ENCODE data around the gene FKBP11.
"Not testable (repeated sequence)": the region's sequence is repeated elsewhere in the genome, so short reads cannot be mapped to it uniquely, and the experiment has no call there.

FKBP11 gene

GRCh38 chr12:48890657-48891418, 34.5 kb downstream of the FKBP11 start:
- no peak overlapping the region for H3K4me3 Mint-ChIP-seq
- peaks cover 5% of the 10 kb centered on the region for H3K4me1 Mint-ChIP-seq
- peaks cover 28% of the 10 kb centered on the region for H3K27me3 Mint-ChIP-seq
- peak; percentile 63 to 64 for DNase-seq (ENCODE audit: low spot score in 2 of 2)
- H3K36me3 Mint-ChIP-seq (ENCODE audit: insufficient read depth): no peaks in the 10 kb centered on the region
- peak; percentile 94 for ATAC-seq (replicated peaks; ENCODE audit: extremely low read depth, poor library complexity, severe bottlenecking)
- H3K9me3 Mint-ChIP-seq: no peaks in the 10 kb centered on the region
- peak overlapping the region; percentile 7 for H3K27ac Mint-ChIP-seq (ENCODE audit: low read depth)

- no peaks in the 10 kb centered on the region for H3K36me3 Mint-ChIP-seq (ENCODE audit: insufficient read depth)
- peaks cover 24% of the 10 kb centered on the region for H3K27me3 Mint-ChIP-seq
Observed at GRCh38 chr12:48889679-48890078, 35.6 kb downstream of the FKBP11 start.

GRCh38 chr12:48883305-48884161, 41.8 kb downstream of the FKBP11 start:
- Mint-ChIP-seq H3K4me3 (no peak overlapping the region), H3K9me3 (no peaks in the 10 kb centered on the region), H3K27ac (ENCODE audit: low read depth) (no peak overlapping the region), H3K36me3 (ENCODE audit: insufficient read depth) (no peaks in the 10 kb centered on the region), H3K4me1 (no peaks in the 10 kb centered on the region), H3K27me3 (peaks cover 44% of the 10 kb centered on the region)
- DNase-seq (ENCODE audit: low spot score in 2 of 2): no peak
- ATAC-seq (replicated peaks; ENCODE audit: extremely low read depth, poor library complexity, severe bottlenecking): no peak

More at GRCh38 chr12:48889679-48890078, 35.6 kb downstream of the FKBP11 start:
- H3K9me3 Mint-ChIP-seq: no peaks in the 10 kb centered on the region
- peaks cover 5% of the 10 kb centered on the region for H3K4me1 Mint-ChIP-seq
- no peak overlapping the region for H3K4me3 Mint-ChIP-seq
- ATAC-seq (replicated peaks; ENCODE audit: extremely low read depth, poor library complexity, severe bottlenecking): no peak
- DNase-seq (ENCODE audit: low spot score in 2 of 2): no peak
- no peak overlapping the region for H3K27ac Mint-ChIP-seq (ENCODE audit: low read depth)

- Mint-ChIP-seq H3K36me3 (ENCODE audit: insufficient read depth) (no peaks in the 10 kb centered on the region), H3K4me1 (no peaks in the 10 kb centered on the region), H3K9me3 (no peaks in the 10 kb centered on the region), H3K27me3 (peaks cover 44% of the 10 kb centered on the region), H3K4me3 (no peak overlapping the region), H3K27ac (ENCODE audit: low read depth) (no peak overlapping the region)
- ATAC-seq (replicated peaks; ENCODE audit: extremely low read depth, poor library complexity, severe bottlenecking): no peak
- DNase-seq (ENCODE audit: low spot score in 2 of 2): no peak
Observed at GRCh38 chr12:48882972-48883304, 42.4 kb downstream of the FKBP11 start.

- Mint-ChIP-seq H3K9me3 (no peaks in the 10 kb centered on the region), H3K4me3 (no peak overlapping the region), H3K36me3 (ENCODE audit: insufficient read depth) (no peaks in the 10 kb centered on the region), H3K4me1 (no peaks in the 10 kb centered on the region), H3K27me3 (peaks cover 44% of the 10 kb centered on the region), H3K27ac (ENCODE audit: low read depth) (no peak overlapping the region)
- ATAC-seq (replicated peaks; ENCODE audit: extremely low read depth, poor library complexity, severe bottlenecking) (no peak), DNase-seq (ENCODE audit: low spot score in 2 of 2) (no peak)
Observed at GRCh38 chr12:48882315-48882687, 43.0 kb downstream of the FKBP11 start.

- no peaks in the 10 kb centered on the region for H3K9me3 Mint-ChIP-seq
- H3K4me1 Mint-ChIP-seq: no peaks in the 10 kb centered on the region
- DNase-seq (ENCODE audit: low spot score in 2 of 2) (no peak), ATAC-seq (replicated peaks; ENCODE audit: extremely low read depth, poor library complexity, severe bottlenecking) (no peak)
- H3K27me3 Mint-ChIP-seq: peaks cover 44% of the 10 kb centered on the region
- no peaks in the 10 kb centered on the region for H3K36me3 Mint-ChIP-seq (ENCODE audit: insufficient read depth)
- H3K4me3 Mint-ChIP-seq: no peak overlapping the region
- H3K27ac Mint-ChIP-seq (ENCODE audit: low read depth): no peak overlapping the region
Observed at GRCh38 chr12:48881686-48882314, 43.5 kb downstream of the FKBP11 start.

- Mint-ChIP-seq H3K36me3 (ENCODE audit: insufficient read depth) (no peaks in the 10 kb centered on the region), H3K27me3 (peaks cover 44% of the 10 kb centered on the region), H3K4me3 (no peak overlapping the region), H3K9me3 (no peaks in the 10 kb centered on the region), H3K27ac (ENCODE audit: low read depth) (no peak overlapping the region), H3K4me1 (no peaks in the 10 kb centered on the region)
- ATAC-seq (replicated peaks; ENCODE audit: extremely low read depth, poor library complexity, severe bottlenecking): no peak
- no peak for DNase-seq (ENCODE audit: low spot score in 2 of 2)
Observed at GRCh38 chr12:48880647-48881046, 44.6 kb downstream of the FKBP11 start.

GRCh38 chr12:48878548-48878947, 46.7 kb downstream of the FKBP11 start:
- Mint-ChIP-seq H3K4me3 (no peak overlapping the region), H3K27me3 (peaks cover 43% of the 10 kb centered on the region), H3K9me3 (no peaks in the 10 kb centered on the region), H3K36me3 (ENCODE audit: insufficient read depth) (no peaks in the 10 kb centered on the region), H3K27ac (ENCODE audit: low read depth) (no peak overlapping the region), H3K4me1 (no peaks in the 10 kb centered on the region)
- DNase-seq (ENCODE audit: low spot score in 2 of 2) (no peak), ATAC-seq (replicated peaks; ENCODE audit: extremely low read depth, poor library complexity, severe bottlenecking) (no peak)

GRCh38 chr12:48875944-48876515, 49.3 kb downstream of the FKBP11 start:
- DNase-seq (ENCODE audit: low spot score in 2 of 2) (no peak), ATAC-seq (replicated peaks; ENCODE audit: extremely low read depth, poor library complexity, severe bottlenecking) (no peak)
- Mint-ChIP-seq H3K4me3 (no peak overlapping the region), H3K9me3 (no peaks in the 10 kb centered on the region), H3K27me3 (peaks cover 17% of the 10 kb centered on the region), H3K27ac (ENCODE audit: low read depth) (no peak overlapping the region), H3K4me1 (no peaks in the 10 kb centered on the region), H3K36me3 (ENCODE audit: insufficient read depth) (no peaks in the 10 kb centered on the region)

- H3K4me1 Mint-ChIP-seq; H3K9me3 Mint-ChIP-seq; DNase-seq (ENCODE audit: low spot score in 2 of 2); H3K36me3 Mint-ChIP-seq (ENCODE audit: insufficient read depth); H3K27ac Mint-ChIP-seq (ENCODE audit: low read depth); ATAC-seq (replicated peaks; ENCODE audit: extremely low read depth, poor library complexity, severe bottlenecking); H3K27me3 Mint-ChIP-seq; H3K4me3 Mint-ChIP-seq: not testable (repeated sequence)
Observed at GRCh38 chr12:48873534-48873933, 51.8 kb downstream of the FKBP11 start.

- Mint-ChIP-seq H3K4me1 (no peaks in the 10 kb centered on the region), H3K9me3 (no peaks in the 10 kb centered on the region), H3K27ac (ENCODE audit: low read depth) (no peak overlapping the region), H3K36me3 (ENCODE audit: insufficient read depth) (no peaks in the 10 kb centered on the region), H3K27me3 (no peaks in the 10 kb centered on the region), H3K4me3 (no peak overlapping the region)
- DNase-seq (ENCODE audit: low spot score in 2 of 2): no peak
- ATAC-seq (replicated peaks; ENCODE audit: extremely low read depth, poor library complexity, severe bottlenecking): no peak
Observed at GRCh38 chr12:48873096-48873495, 52.2 kb downstream of the FKBP11 start.

All from central memory CD8-positive, alpha-beta T cell (primary cell).